ENCODE results near the gene STARD6. TPM values are rescaled to one million over a fixed set of nuclear protein-coding genes. Genes with fewer than 3 reads are reported as not detected.

STARD6 gene
- total RNA-seq, 1 experiment from 2014 or later: not detected

DNA sequence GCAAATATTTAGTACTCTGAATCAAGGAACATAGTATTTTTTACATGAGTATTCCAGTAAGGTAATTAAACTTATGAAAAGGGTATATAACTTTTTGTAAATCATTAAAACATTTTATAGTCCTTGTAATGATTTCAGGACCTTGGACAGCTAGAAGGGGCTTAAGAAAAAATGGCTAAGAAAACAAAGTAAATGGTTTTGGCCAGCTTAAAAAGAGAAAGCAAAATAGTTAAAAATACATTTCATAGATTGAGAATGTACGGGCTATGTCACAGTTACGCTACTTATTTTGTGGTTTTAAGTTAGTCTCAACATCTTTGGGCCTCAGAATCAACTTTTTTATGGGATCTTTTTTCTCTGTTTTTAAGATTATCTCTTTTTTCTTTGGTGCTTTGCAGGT lies 61.6 kb downstream of the STARD6 start:
- intact Hi-C loops (cut with micrococcal nuclease; ENCODE audit: unreplicated experiment): no loop called here
- Histone ChIP-seq H3K27ac (ENCODE audit: low read depth, low read length, poor library complexity, severe bottlenecking) (no peak overlapping the region), H3K4me3 (ENCODE audit: low read depth, low read length, poor library complexity, severe bottlenecking) (no peak overlapping the region), H3K36me3 (ENCODE audit: insufficient read depth, low read length, poor library complexity, severe bottlenecking) (peaks cover 11% of the 10 kb centered on the region), H3K27me3 (replicated peaks; ENCODE audit: insufficient read depth, low read depth, low read length, poor library complexity) (no peaks in the 10 kb centered on the region), H3K9me3 (ENCODE audit: low read depth, low read length, poor library complexity, severe bottlenecking) (peaks cover 4% of the 10 kb centered on the region), H3K4me1 (ENCODE audit: insufficient read depth, low read length, poor library complexity, severe bottlenecking) (no peaks in the 10 kb centered on the region)
- BruUV-seq (replicated peaks): no TSS peak
- POLR2A ChIA-PET (ENCODE audit: low non-redundant PET): no interaction called here
- TF ChIP-seq, protein P1, sequence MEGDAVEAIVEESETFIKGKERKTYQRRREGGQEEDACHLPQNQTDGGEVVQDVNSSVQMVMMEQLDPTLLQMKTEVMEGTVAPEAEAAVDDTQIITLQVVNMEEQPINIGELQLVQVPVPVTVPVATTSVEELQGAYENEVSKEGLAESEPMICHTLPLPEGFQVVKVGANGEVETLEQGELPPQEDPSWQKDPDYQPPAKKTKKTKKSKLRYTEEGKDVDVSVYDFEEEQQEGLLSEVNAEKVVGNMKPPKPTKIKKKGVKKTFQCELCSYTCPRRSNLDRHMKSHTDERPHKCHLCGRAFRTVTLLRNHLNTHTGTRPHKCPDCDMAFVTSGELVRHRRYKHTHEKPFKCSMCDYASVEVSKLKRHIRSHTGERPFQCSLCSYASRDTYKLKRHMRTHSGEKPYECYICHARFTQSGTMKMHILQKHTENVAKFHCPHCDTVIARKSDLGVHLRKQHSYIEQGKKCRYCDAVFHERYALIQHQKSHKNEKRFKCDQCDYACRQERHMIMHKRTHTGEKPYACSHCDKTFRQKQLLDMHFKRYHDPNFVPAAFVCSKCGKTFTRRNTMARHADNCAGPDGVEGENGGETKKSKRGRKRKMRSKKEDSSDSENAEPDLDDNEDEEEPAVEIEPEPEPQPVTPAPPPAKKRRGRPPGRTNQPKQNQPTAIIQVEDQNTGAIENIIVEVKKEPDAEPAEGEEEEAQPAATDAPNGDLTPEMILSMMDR (conservative IDR thresholded peaks at IDR 0.05; ENCODE audit: low read depth, low read length): no peak
- no peak for TF ChIP-seq EZH2 (IDR thresholded peaks at IDR 0.05; ENCODE audit: borderline replicate concordance, low read depth, low read length, poor library complexity, severe bottlenecking)
- CTCF ChIA-PET: no interaction called here
- peak; percentile 18 for DNase-seq (ENCODE audit: low spot score)

DNA sequence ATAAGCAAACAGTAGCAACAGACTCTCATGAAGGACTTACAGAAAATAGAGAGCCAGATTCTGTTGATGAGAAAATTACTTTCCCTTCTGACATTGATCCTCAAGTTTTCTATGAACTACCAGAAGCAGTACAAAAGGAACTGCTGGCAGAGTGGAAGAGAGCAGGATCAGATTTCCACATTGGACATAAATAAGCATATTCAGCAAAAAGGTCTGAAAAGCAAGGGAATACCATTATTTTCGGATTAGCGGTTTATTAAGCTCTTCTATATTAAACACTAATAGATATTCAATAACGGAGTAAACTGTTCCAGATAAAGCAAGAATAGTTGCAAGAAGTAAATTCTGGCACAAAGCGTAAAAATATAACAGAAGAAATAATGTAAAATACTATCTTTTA lies 63.4 kb downstream of the STARD6 start:
- ChIA-PET POLR2A (ENCODE audit: low non-redundant PET) (no interaction called here), CTCF (no interaction called here)
- intact Hi-C loops (cut with micrococcal nuclease; ENCODE audit: unreplicated experiment): no loop called here
- BruUV-seq (replicated peaks): TSS peak; percentile 28
- Histone ChIP-seq H3K4me1 (ENCODE audit: insufficient read depth, low read length, poor library complexity, severe bottlenecking) (no peaks in the 10 kb centered on the region), H3K36me3 (ENCODE audit: insufficient read depth, low read length, poor library complexity, severe bottlenecking) (peaks cover 17% of the 10 kb centered on the region), H3K27ac (ENCODE audit: low read depth, low read length, poor library complexity, severe bottlenecking) (no peak overlapping the region), H3K9me3 (ENCODE audit: low read depth, low read length, poor library complexity, severe bottlenecking) (peaks cover 5% of the 10 kb centered on the region), H3K27me3 (replicated peaks; ENCODE audit: insufficient read depth, low read depth, low read length, poor library complexity) (no peaks in the 10 kb centered on the region), H3K4me3 (ENCODE audit: low read depth, low read length, poor library complexity, severe bottlenecking) (no peak overlapping the region)
- no peak for TF ChIP-seq EZH2 (IDR thresholded peaks at IDR 0.05; ENCODE audit: borderline replicate concordance, low read depth, low read length, poor library complexity, severe bottlenecking)
- TF ChIP-seq, protein P1 (conservative IDR thresholded peaks at IDR 0.05; ENCODE audit: low read depth, low read length): no peak
- DNase-seq (ENCODE audit: low spot score): no peak

DNA sequence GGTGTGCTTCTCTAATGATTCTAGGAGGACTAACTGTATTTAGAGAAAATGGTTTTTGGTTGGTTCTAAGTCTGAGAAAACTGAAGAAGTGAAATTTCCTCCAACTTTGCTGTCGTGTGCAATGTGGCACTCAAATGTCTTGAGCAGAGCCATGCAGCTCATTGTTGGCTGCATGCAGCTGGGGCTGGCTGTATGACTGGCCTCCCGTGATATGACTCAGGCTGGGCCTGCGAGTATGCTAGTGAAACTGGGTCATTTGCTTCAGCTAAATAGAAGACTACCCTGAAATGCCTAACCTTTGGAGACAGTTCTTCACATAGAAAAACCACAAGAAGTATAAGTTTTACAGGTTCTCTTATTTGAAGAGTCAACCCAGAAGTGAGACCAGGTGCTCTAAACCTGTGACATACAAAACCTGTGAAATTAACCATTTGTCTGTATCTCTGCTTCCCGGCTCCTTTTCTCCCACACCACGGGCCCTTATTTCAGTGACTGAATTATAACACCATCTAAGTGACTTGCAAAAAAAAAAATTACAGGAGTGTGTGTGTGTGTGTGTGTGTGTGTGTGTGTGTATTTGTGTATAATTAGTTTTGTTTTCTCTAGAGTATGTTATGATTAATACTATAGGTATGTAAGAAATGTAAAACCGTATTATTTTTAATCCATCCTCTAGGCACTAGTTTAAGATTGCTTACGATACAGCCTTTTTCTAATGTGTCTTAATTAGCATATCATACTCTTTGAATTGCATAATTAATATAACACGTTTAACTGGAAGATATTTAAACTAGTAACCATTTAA lies 72.5 kb downstream of the STARD6 start:
- no peaks in the 10 kb centered on the region for H3K4me1 ChIP-seq (ENCODE audit: insufficient read depth, low read length, poor library complexity, severe bottlenecking)
- TF ChIP-seq, protein P1 (conservative IDR thresholded peaks at IDR 0.05; ENCODE audit: low read depth, low read length): no peak
- TF ChIP-seq EZH2 (IDR thresholded peaks at IDR 0.05; ENCODE audit: borderline replicate concordance, low read depth, low read length, poor library complexity, severe bottlenecking): no peak
- intact Hi-C loops (cut with micrococcal nuclease; ENCODE audit: unreplicated experiment): no loop called here
- no peaks in the 10 kb centered on the region for H3K27me3 ChIP-seq (replicated peaks; ENCODE audit: insufficient read depth, low read depth, low read length, poor library complexity)
- H3K27ac ChIP-seq (ENCODE audit: low read depth, low read length, poor library complexity, severe bottlenecking): no peak overlapping the region
- no peak overlapping the region for H3K4me3 ChIP-seq (ENCODE audit: low read depth, low read length, poor library complexity, severe bottlenecking)
- H3K36me3 ChIP-seq (ENCODE audit: insufficient read depth, low read length, poor library complexity, severe bottlenecking): peaks cover 50% of the 10 kb centered on the region
- BruUV-seq (replicated peaks): no TSS peak
- ChIA-PET POLR2A (ENCODE audit: low non-redundant PET) (no interaction called here), CTCF (no interaction called here)
- H3K9me3 ChIP-seq (ENCODE audit: low read depth, low read length, poor library complexity, severe bottlenecking): peaks cover 7% of the 10 kb centered on the region
- DNase-seq (ENCODE audit: low spot score): peak; percentile 7
